ENCODE data around the gene DSCAML1. TPM values are rescaled to one million over a fixed set of nuclear protein-coding genes. Genes with fewer than 3 reads are reported as not detected.

Gene DSCAML1
- total RNA-seq, 1 experiment from 2014 or later = not detected

DNA sequence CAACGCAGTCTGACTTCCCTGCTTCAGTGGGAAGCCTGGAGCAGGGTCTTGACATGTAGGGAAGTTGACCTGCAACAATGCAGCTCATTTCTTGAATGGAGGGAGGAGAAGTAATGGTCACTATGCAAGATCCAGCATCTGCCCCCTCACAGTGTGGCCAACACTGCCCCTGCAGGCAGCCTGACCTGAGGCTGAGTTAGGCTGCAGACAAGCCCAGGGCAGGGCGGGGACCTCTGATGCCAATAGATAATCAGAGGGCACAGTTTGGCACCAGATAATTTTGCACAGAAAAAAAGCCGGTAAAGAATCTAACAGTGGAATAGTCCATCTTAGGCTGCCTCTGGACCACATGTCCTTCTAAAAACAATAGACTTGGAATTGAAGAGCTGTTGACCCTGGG, 182.3 kb downstream of the DSCAML1 start:
- DNase-seq (ENCODE audit: low read depth) = no peak

DNA sequence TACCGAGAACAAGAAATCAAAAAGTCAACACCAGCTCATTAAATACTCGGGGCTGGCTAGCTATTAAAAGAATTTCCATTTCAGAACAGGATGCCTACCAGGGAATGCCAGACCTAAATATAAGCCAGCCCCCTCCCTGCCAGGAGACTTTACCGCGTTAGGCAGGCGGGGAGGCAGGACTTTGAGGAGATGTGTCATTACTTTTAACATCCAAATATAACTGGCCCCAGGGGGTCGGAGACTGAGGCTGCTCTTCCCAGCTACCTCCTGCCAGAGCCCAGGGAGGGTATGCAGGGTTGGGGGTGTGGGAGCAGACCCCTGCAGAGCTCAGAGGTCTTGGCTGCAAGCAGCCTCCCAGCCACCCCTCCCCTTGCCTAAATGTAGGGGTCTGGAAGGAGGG, 183.5 kb downstream of the DSCAML1 start:
- DNase-seq (ENCODE audit: low read depth) = no peak

DNA sequence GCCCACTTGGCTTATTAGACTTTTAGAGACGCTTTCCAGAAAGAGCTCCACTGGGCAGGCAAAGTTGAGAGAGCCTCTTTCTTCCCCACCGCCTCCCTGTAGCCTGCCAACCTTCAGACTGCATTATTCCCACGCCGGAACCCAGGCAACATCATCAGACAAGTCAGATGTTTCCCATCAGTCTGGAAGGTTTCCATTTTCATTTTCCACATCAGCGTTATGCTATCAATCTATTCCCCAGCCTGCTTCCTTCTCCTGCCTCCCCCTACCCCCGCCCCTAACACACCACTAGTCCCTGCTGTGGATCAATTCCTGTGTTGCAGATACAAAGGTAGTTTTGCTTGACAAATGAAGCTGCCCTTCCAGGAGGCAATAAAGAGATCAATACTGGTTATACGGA, 184.8 kb downstream of the DSCAML1 start:
- DNase-seq (ENCODE audit: low read depth) = no peak

DNA sequence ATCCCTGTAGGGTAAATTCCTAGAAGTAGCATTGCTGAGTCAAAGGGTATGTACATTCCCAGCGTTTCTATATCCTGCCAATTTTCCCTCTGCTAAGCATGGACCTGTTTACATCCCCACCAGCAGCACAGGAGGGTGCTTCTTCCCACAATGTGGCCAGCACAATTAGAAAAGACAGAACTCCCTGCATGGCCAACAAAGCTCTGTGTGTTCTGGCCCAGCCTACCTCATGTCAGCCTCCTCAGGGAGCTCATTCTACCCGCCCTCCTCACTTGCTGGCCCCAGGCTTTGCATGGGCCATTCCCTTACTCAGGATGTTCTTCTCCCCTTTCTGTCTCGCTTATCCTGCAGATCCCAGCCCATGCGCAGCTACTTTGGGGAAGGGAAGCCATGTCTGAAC, 186.1 kb downstream of the DSCAML1 start:
- no peak for DNase-seq (ENCODE audit: low read depth)

DNA sequence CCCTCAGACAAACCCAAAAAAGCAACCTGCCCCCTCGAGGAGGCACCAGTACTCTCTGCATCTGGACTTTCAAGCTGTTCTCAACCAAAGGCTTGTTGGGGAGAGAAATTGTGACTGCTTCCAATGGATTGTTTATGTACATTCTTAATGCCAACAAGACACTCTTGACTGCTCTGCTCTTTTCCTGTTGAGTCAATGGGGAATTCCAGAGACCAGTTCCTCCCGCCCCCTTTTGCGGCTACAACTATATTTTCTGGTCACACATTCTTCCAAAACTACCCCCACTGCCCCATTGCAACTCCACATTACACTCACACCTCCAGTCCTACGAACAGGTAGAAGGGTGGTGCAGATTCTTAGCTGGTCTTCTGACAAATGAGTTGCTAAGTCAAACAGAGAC, 187.0 kb downstream of the DSCAML1 start:
- DNase-seq (ENCODE audit: low read depth) = peak; percentile 36

DNA sequence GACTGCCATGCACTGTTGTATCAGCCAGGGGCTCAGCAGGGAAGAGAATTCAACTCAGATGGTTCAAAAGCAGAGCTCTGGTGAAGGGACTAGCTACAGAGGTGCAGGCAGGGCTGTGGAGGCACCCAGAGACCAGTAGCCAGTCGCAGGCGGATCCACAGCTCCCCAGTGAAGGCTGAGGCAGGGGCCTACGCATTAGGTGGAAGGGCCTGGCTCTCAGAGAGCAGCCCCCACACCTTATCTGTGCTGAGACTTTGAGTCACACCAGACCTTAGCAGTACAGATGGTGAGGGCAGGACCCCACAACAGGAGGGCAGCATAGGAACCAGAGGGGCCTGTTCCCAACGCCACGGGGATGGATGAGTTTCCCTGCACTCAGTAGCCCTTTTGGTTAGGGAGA, 189.6 kb downstream of the DSCAML1 start:
- DNase-seq (ENCODE audit: low read depth) = no peak

DNA sequence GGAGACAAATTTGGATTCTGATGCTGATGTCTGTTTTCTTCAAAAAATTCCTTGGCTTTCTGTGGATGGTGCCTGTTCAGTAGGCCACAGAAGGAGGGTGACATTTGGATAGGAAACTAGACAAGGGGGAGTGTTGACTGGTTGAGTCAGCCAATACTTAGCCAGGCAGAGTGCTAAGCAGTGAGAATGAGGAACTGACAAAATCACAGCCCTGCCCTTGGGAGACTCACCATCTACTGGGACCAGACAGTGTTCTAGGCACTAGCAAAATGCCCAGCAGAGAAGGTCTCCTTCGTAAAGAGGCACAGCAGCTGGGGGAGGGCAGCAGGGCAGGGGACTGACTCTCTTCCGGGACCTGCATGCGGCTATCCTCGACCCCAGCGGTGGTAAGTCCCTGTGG, 190.2 kb downstream of the DSCAML1 start:
- DNase-seq (ENCODE audit: low read depth) = no peak

DNA sequence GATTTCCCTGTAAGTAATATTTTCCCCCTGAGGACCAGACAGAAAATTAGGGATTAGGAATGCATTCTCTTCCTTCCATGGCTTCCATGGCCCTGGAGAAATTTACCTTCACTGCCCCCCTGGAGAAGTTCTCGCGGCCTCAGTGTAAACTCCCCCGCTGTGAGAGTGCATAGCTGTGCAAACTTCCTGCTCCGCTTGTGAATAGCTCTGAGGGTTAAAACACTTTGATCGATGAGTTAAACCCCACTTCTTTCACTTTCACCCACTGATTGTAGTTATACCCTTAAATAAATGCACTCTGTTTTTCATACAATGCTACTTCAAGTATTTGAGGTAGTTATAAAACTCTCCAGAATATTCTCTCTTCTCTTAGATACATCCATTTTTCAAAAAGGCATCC, 190.8 kb downstream of the DSCAML1 start:
- DNase-seq (ENCODE audit: low read depth) = no peak

DNA sequence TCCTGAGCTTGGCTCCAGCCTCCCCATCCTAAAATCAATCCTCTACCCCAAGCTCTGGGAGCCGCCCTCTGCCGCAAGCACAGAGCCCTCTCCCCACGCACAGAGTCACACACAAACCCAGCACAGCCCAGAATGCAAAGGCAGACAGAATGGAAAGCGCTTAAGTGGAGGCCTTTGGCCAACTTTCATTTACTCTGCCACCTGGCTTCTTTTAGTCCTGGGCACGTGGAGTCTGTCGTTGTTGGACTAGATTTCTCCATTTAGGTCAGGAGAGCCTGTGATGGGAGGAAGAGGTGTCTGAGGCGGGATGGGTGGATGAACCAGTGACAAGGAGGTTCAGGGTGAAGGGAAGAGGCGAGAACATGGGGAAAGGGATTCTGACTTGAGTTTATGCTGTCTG, 191.7 kb downstream of the DSCAML1 start:
- DNase-seq (ENCODE audit: low read depth) = no peak

DNA sequence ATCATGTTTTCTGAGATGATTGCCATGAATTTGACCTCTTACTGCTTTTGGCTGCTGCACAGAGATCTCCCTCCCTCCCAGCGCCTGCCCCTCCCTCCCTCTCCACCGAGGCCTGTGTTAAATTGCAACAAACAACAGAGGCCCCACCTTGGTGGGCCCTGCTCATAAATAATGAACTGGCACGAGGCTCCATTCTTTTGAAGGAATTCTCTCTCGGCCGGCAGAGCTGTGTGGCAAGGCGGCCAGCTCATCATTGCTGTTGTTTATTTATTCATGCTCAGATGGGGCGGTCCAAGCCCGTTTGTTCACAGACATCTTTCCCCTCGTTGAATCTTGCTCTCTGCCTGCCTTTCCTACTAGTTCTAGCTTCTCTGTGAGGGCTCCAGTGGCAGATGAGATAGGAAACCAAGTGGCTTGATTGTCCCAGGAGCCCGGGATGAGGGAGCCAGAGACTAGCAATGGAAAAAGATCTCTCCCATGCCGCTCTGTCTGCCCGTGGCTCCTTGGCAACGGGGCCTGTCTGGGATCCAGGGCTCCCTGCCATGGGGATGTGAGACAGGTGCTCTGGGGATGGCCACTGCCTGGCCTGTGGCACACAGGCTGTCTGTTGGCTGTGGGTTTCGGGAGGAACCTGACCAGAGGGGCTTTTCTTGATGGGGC, 192.6 kb downstream of the DSCAML1 start:
- peak; percentile 24 for DNase-seq (ENCODE audit: low read depth)

DNA sequence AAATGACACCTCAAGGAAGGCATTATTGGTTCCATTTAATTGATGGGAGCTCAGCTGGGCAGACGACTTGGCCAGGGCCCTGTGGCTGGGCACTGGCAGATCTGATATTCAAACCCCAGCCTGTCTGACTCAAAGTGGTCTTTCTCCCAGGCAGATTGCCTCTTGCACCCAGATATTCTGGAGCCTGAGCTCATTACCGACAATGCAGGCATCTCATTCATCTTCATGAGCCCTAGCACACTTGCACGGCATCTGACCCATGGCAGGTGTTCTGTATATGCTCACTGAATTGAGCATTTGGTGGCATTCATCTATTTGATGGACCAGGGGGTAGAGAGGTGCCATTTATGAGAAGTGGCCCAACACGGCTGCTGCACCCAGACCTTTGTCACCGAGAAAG, 193.1 kb downstream of the DSCAML1 start:
- no peak for DNase-seq (ENCODE audit: low read depth)

DNA sequence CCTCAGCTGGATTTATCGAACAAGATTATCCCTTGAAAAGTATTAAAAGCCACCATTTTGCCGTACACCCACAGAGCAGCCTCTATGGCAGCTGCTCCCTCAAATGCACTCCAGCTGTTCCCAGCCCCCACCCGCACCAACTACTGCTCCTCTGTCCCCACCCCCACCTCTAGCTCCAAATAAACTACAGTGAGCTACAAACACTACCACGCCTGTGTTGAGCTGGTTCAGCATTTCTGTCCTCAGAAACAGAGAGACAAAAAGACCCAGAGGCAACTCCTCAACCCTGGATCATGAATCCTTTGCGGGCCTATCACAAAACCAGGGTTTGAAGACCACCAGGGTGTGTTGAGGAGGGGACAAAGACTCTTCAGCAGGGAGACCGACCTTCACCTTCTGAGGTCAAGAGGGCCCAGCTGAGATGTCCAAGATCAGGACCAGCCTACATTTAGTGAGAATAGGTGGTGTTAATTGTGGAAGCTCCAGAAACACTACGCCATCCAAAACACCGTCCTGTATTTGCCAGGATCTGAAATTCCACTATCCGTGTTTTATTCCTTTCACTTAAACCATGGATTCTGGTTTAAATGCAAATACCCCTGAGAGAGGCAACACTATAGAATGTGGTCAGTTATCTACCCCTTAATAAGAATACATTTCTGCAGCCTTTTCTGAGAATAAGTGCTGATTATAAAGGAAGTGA, 195.9 kb downstream of the DSCAML1 start:
- DNase-seq (ENCODE audit: low read depth) = no peak

DNA sequence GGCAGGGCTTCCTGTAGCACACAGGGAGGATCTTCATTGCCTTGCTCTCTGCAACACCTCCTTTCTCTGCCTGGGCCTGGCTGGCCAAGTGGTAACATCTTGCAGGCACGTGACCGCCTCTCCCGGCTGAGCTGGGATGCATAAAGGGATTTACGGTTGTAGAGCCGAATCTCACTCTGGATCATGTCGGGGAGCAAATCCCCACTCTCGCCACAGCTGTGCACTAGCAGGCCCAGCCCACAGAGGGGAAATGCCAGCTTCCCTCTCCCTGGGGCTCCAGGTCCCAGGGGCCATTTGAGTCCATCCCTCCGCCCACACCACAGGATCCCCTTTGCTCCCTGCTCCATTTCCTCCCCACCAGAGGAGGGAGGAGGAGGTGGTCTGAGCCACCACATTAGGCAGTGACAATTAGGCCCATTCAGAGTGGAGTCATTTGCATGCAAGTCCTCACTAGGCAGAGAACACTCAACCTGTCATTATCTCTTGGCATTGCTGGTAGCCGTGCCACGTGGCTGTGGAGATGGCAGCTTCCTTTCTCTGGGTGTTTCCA, 196.7 kb downstream of the DSCAML1 start:
- no peak for DNase-seq (ENCODE audit: low read depth)

DNA sequence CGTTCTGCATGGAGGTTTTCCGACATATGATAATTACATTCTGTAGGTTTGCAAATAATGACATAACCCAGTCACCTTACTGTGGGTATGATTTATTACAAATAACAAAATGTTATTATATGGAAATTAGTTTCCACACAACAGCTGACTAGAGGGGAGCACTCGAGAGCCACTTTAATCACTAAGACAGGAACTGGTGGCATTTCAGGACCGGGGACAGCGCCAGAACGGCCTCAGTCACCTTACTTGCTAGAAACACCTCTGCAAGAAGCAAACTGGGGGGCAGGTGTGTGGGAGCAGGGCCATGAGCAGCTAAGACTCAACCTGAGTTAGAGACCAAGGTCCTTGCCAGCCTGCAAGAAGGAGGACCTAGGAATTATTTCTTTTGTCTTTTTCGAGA, 199.9 kb downstream of the DSCAML1 start:
- peak; percentile 32 for DNase-seq (ENCODE audit: low read depth)

DNA sequence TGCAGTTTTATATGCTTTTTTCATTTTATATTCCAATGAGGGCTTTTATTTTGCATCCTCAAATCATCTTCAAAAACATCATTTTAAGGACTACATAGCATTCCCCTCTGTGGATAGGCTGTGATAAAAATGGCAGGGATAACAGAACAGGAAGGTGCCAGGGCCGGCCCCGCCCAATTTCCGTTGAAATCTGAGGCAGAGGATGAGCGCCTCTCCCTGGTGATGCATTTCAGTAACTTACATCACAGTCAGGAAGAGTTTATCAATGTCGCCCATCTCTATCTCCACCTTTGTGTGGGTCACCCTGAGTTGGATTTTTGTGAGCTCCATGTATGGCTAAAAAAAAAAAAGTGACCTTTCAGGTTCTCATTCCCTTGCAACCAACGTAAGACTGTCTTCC, 201.6 kb downstream of the DSCAML1 start:
- no peak for DNase-seq (ENCODE audit: low read depth)

DNA sequence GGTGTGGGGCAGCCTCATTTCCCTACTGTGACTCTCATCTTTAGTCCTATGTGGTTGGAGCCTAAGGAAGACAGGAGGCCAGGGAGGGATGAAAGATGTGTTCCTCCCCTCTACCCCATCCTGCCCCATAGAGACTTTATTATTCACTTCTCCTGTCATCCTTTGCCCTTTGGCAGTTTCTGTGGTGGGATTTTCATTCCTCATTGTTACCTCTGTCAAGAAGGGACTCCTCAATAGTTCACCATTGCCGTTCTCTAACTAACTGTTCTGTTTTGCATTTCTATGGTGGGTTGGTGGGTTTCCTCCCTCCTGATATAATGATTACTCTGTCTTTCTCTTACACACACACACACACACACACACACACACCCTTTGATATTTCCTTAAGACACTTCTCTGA, 202.3 kb downstream of the DSCAML1 start:
- no peak for DNase-seq (ENCODE audit: low read depth)

DNA sequence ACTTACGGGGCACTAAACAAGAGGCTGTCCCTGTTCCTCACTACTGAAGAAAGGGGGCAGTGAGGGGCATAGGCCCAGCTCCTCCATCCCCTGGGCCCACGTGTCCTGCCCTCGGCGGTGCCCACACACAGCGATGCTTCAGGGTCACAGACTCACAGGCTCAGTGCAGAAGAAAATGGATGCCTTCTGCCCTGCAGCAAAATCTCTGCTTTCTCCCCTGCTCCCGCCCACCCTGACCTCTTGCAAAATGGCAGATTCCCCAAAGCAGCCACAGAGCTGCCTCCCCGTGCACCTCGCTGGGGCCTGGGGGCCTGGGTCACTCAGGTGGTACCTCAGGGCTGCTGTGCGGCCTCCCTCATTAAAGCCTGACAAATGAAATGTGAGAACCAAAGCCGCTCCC, 204.0 kb downstream of the DSCAML1 start:
- no peak for DNase-seq (ENCODE audit: low read depth)

DNA sequence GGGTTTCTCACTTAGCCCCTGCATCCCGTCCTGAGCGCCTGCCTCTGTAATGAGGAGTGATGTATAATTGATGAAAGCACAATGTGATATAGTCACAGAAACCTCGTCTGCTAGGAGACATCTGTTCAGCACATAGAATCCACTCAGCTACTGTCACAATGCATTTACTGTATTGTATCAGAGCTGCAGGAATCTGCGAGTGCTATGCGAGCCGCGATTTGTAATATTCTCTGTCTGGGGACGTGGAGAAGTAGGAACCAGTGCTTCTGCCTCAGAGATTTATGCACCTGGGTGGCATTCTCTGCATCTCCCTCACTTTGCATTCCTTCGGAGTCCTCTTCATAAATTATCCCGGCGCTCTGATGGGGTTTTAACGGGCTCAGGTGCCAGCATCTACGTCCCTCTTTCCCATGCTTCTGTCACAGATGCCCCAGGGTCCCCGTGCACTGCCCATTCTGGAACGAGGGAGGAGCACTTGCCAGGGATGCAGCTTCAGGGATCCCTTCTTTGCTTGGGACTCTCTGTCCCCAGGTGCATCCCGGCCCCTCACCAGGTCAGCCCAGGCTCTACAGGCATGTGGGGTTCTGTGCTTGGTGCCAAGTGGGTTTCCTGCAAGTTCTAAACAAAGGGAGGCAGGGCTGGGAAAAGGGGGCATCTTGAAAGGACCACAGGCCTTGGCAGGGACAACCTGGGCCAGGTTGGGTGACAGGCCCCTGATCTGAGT, 205.5 kb downstream of the DSCAML1 start:
- DNase-seq (ENCODE audit: low read depth) = no peak

DNA sequence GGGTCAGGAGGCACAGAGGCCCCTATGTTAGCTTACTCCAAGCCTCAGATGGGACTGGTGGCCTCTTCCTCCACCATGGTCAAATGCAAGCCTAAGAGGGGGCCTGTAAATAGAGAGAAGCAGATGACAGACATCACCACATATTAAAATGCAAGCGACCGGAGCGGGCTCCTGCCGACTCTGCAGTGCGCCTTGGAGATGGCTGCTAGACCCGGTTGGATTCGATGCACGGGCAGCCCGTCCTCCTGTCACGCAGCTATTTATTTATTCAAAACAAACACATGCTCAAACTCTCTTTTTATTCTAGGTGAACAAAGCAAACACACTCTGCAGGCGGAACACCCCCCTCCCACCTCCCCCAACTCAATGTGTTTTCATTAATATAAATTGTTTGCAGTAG, 208.0 kb downstream of the DSCAML1 start:
- no peak for DNase-seq (ENCODE audit: low read depth)

DNA sequence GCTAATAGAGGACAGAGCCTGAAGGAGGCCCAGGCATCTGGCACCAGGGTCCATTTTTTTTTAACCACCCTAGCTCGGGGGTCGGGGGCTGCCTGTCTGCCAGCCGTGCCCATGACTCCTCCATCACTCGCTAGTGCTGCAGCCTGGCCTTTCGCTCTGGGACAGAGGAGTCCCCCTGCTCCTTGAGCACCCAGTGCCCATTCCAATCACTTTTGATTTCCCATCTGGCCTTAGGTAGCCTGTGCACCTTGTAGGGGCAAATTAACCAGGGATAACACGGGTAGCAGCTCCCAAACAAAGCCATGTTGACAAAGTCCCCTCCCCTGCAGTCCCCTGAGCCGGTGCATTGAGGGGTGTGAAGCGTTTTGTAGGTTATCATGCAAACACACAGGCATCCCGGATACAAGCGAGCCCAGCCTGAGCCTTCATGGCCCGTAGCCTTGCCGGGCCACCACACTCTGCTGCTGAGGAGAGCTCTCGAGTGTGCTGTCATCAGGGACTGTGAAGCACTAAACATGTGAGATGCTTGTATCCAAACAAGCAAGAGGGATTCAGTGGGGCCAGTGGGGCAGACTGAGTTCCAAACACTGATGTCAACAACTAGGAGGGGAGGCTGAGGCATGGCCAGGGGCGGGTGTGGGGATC, 208.7 kb downstream of the DSCAML1 start:
- no peak for DNase-seq (ENCODE audit: low read depth)

DNA sequence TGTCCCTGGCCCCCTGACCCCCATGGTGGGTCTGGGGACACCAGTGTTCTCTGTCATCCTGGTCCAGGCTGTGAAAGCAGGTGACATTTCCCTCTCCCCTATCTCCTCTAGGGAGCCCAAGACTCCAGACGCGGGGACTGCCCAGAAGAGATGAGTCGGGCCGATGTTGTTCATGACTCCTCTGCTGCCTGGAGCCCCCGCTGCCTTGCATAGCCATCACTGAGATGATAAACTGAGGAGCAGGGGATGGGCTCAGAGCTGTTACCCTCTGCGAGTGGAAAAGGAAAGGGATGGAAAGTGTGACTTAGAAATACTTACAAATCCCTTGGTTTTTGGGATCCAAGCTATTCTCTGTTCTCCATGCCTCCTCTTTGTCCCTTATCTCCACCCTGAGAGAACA, 209.6 kb downstream of the DSCAML1 start:
- DNase-seq (ENCODE audit: low read depth) = no peak

DNA sequence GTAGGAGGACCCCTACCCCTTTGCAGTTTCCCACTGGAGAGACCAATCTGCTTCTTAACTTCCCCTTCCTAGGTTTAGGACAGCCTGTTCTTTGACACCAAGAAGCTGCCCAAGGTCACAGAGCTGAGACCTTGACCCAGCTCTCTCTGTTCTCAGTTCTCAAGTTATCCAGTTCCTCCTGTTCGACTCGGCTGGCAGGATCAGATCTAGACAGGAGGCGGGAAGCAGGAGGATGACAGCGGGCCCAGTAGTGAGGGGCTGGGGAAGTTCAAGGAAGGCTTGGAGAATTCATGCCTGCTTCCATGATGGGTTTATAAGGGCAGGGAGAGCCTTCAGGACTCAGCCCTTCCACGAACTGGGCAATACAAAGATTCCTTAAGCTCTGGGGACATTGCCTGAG, 210.6 kb downstream of the DSCAML1 start:
- no peak for DNase-seq (ENCODE audit: low read depth)

All from M059J (cell line).